Right kidney (tissue), 1 donor: ENCODE data around the gene CUL4A.

ENCODE experiments used
- DNase-seq: peaks from one replicate; pipeline ENCODE4 v3.0.0-alpha.2; 2016

CUL4A gene

GRCh38 chr13:113207890-113208420 lies 1.5 kb upstream of the CUL4A start:
- no peak for DNase-seq

- peak; percentile 99 for DNase-seq
These were observed 735 bp upstream of the CUL4A start, which contains the start of gene PCID2 for GRCh38 chr13:113208421-113209335. Gene PCID2 (minus strand): TSS chr13:113208669. CDS start chr13:113208634, 35 bp downstream.

GRCh38 chr13:113209759-113210421 lies 477 bp downstream of the CUL4A start:
- DNase-seq = peak; percentile 80

GRCh38 chr13:113210833-113211232 lies 1.4 kb downstream of the CUL4A start:
- DNase-seq = no peak

GRCh38 chr13:113211774-113212173 lies 2.4 kb downstream of the CUL4A start:
- DNase-seq = no peak

- no peak for DNase-seq
These were observed 7.0 kb downstream of the CUL4A start for GRCh38 chr13:113216254-113217048.

- no peak for DNase-seq
These were observed 9.2 kb downstream of the CUL4A start for GRCh38 chr13:113218586-113218985.

- DNase-seq = no peak
These were observed 10.0 kb downstream of the CUL4A start for GRCh38 chr13:113219256-113219940.

- DNase-seq = no peak
These were observed 10.8 kb downstream of the CUL4A start for GRCh38 chr13:113220141-113220598.

GRCh38 chr13:113220877-113221276 lies 11.5 kb downstream of the CUL4A start:
- no peak for DNase-seq

- no peak for DNase-seq
These were observed 13.7 kb downstream of the CUL4A start for GRCh38 chr13:113223070-113223469.

GRCh38 chr13:113224486-113224885 lies 15.1 kb downstream of the CUL4A start:
- no peak for DNase-seq

GRCh38 chr13:113225515-113225914 lies 16.1 kb downstream of the CUL4A start:
- no peak for DNase-seq

- DNase-seq = no peak
These were observed 17.5 kb downstream of the CUL4A start for GRCh38 chr13:113226873-113227450.

- no peak for DNase-seq
These were observed 19.7 kb downstream of the CUL4A start for GRCh38 chr13:113229161-113229560.

GRCh38 chr13:113229791-113230190 lies 20.4 kb downstream of the CUL4A start:
- no peak for DNase-seq

GRCh38 chr13:113231306-113232207 lies 22.1 kb downstream of the CUL4A start:
- DNase-seq = no peak

- no peak for DNase-seq
These were observed 23.0 kb downstream of the CUL4A start for GRCh38 chr13:113232208-113233003.

- DNase-seq = no peak
These were observed 23.7 kb downstream of the CUL4A start for GRCh38 chr13:113233101-113233500.
